Measurements from ENCODE around the gene LDAH.
"Not testable (repeated sequence)": the region's sequence is repeated elsewhere in the genome, so short reads cannot be mapped to it uniquely, and the experiment has no call there.

LDAH gene

GRCh38 chr2:20818820-20819219 is 4.1 kb downstream of the LDAH start:
- no peak for DNase-seq (ENCODE audit: low spot score in 2 of 2)
- H3K9me3 ChIP-seq = no peaks in the 10 kb centered on the region
- in situ Hi-C loops (cut with MboI; ENCODE audit: low sequenced_read_pairs) = no loop called here

GRCh38 chr2:20815216-20815615 is 7.7 kb downstream of the LDAH start:
- H3K9me3 ChIP-seq = no peaks in the 10 kb centered on the region
- in situ Hi-C loops (cut with MboI; ENCODE audit: low sequenced_read_pairs) = no loop called here
- H3K4me3 ChIP-seq = no peak overlapping the region
- no peaks in the 10 kb centered on the region for H3K36me3 ChIP-seq (replicated peaks)
- H3K4me1 ChIP-seq = no peaks in the 10 kb centered on the region
- H3K27me3 ChIP-seq (ENCODE audit: low read depth) = no peaks in the 10 kb centered on the region
- no peak for DNase-seq (ENCODE audit: low spot score in 2 of 2)

More at GRCh38 chr2:20818820-20819219, 4.1 kb downstream of the LDAH start:
- Histone ChIP-seq H3K36me3 (replicated peaks) (0 out of 2 replicates have a peak, but pooled peaks cover 3% of the 10 kb centered on the region), H3K4me3 (no peak overlapping the region), H3K27me3 (ENCODE audit: low read depth) (no peaks in the 10 kb centered on the region), H3K4me1 (no peaks in the 10 kb centered on the region)

- H3K4me1 ChIP-seq = no peaks in the 10 kb centered on the region
- in situ Hi-C loops (cut with MboI; ENCODE audit: low sequenced_read_pairs) = no loop called here
- DNase-seq (ENCODE audit: low spot score in 2 of 2) = no peak
- no peak overlapping the region for H3K4me3 ChIP-seq
- H3K9me3 ChIP-seq = no peaks in the 10 kb centered on the region
- H3K36me3 ChIP-seq (replicated peaks) = no peaks in the 10 kb centered on the region
- no peaks in the 10 kb centered on the region for H3K27me3 ChIP-seq (ENCODE audit: low read depth)
These were observed 10.1 kb downstream of the LDAH start for GRCh38 chr2:20812779-20813178.

GRCh38 chr2:20806286-20806685 is 16.6 kb downstream of the LDAH start:
- in situ Hi-C loops (cut with MboI; ENCODE audit: low sequenced_read_pairs) = no loop called here
- H3K4me1 ChIP-seq = no peaks in the 10 kb centered on the region
- no peaks in the 10 kb centered on the region for H3K27me3 ChIP-seq (ENCODE audit: low read depth)
- DNase-seq (ENCODE audit: low spot score in 2 of 2) = no peak
- no peak overlapping the region for H3K4me3 ChIP-seq
- H3K36me3 ChIP-seq (replicated peaks) = no peaks in the 10 kb centered on the region; the same call in 1 of the 2 replicates
- no peaks in the 10 kb centered on the region for H3K9me3 ChIP-seq

GRCh38 chr2:20803974-20804373 is 18.9 kb downstream of the LDAH start:
- in situ Hi-C loops (cut with MboI; ENCODE audit: low sequenced_read_pairs) = no loop called here
- H3K27me3 ChIP-seq (ENCODE audit: low read depth) = no peaks in the 10 kb centered on the region
- H3K4me3 ChIP-seq = no peak overlapping the region
- no peak for DNase-seq (ENCODE audit: low spot score in 2 of 2)
- H3K9me3 ChIP-seq = no peaks in the 10 kb centered on the region
- H3K36me3 ChIP-seq (replicated peaks) = no peaks in the 10 kb centered on the region; the same call in none of the 2 replicates
- H3K4me1 ChIP-seq = no peaks in the 10 kb centered on the region

- Histone ChIP-seq H3K4me1 (no peaks in the 10 kb centered on the region), H3K4me3 (no peak overlapping the region), H3K36me3 (replicated peaks) (no peaks in the 10 kb centered on the region; the same call in none of the 2 replicates), H3K27me3 (ENCODE audit: low read depth) (no peaks in the 10 kb centered on the region), H3K9me3 (no peaks in the 10 kb centered on the region)
- in situ Hi-C loops (cut with MboI; ENCODE audit: low sequenced_read_pairs) = no loop called here
- DNase-seq (ENCODE audit: low spot score in 2 of 2) = no peak
These were observed 19.6 kb downstream of the LDAH start for GRCh38 chr2:20803226-20803682.

GRCh38 chr2:20797096-20797495 is 25.8 kb downstream of the LDAH start:
- in situ Hi-C loops (cut with MboI; ENCODE audit: low sequenced_read_pairs) = no loop called here
- Histone ChIP-seq H3K27me3 (ENCODE audit: low read depth) (no peaks in the 10 kb centered on the region), H3K36me3 (replicated peaks) (peaks cover 14% of the 10 kb centered on the region), H3K4me3 (no peak overlapping the region), H3K9me3 (no peaks in the 10 kb centered on the region), H3K4me1 (peaks cover 5% of the 10 kb centered on the region)
- no peak for DNase-seq (ENCODE audit: low spot score in 2 of 2)

- peaks cover 5% of the 10 kb centered on the region for H3K4me1 ChIP-seq
- in situ Hi-C loops (cut with MboI; ENCODE audit: low sequenced_read_pairs) = no loop called here
- no peak for DNase-seq (ENCODE audit: low spot score in 2 of 2)
- no peak overlapping the region for H3K4me3 ChIP-seq
- H3K27me3 ChIP-seq (ENCODE audit: low read depth) = no peaks in the 10 kb centered on the region
- peaks cover 14% of the 10 kb centered on the region for H3K36me3 ChIP-seq (replicated peaks)
- H3K9me3 ChIP-seq = no peaks in the 10 kb centered on the region
These were observed 26.5 kb downstream of the LDAH start for GRCh38 chr2:20796374-20796791.

- peaks cover 16% of the 10 kb centered on the region for H3K36me3 ChIP-seq (replicated peaks)
- in situ Hi-C loops (cut with MboI; ENCODE audit: low sequenced_read_pairs); H3K4me3 ChIP-seq; H3K27me3 ChIP-seq (ENCODE audit: low read depth); H3K9me3 ChIP-seq; DNase-seq (ENCODE audit: low spot score in 2 of 2); H3K4me1 ChIP-seq: not testable (repeated sequence)
These were observed 29.0 kb downstream of the LDAH start for GRCh38 chr2:20793944-20794343.

- Histone ChIP-seq H3K4me3 (no peak overlapping the region), H3K27me3 (ENCODE audit: low read depth) (no peaks in the 10 kb centered on the region), H3K9me3 (no peaks in the 10 kb centered on the region), H3K4me1 (no peaks in the 10 kb centered on the region), H3K36me3 (replicated peaks) (no peaks in the 10 kb centered on the region; the same call in 1 of the 2 replicates)
- in situ Hi-C loops (cut with MboI; ENCODE audit: low sequenced_read_pairs) = no loop called here
- DNase-seq (ENCODE audit: low spot score in 2 of 2) = peak; percentile 6 to 40
These were observed 41.1 kb downstream of the LDAH start for GRCh38 chr2:20781656-20782265.

GRCh38 chr2:20771299-20771698 is 51.6 kb downstream of the LDAH start:
- H3K4me1 ChIP-seq = no peaks in the 10 kb centered on the region
- no peaks in the 10 kb centered on the region for H3K9me3 ChIP-seq
- DNase-seq (ENCODE audit: low spot score in 2 of 2) = no peak
- in situ Hi-C loops (cut with MboI; ENCODE audit: low sequenced_read_pairs) = no loop called here
- H3K36me3 ChIP-seq (replicated peaks) = peaks cover 9% of the 10 kb centered on the region; the same call in 1 of the 2 replicates
- H3K27me3 ChIP-seq (ENCODE audit: low read depth) = no peaks in the 10 kb centered on the region
- H3K4me3 ChIP-seq = no peak overlapping the region

GRCh38 chr2:20766798-20767644 is 55.9 kb downstream of the LDAH start:
- in situ Hi-C loops (cut with MboI; ENCODE audit: low sequenced_read_pairs) = no loop called here
- Histone ChIP-seq H3K9me3 (no peaks in the 10 kb centered on the region), H3K27me3 (ENCODE audit: low read depth) (no peaks in the 10 kb centered on the region), H3K36me3 (replicated peaks) (peaks cover 2% of the 10 kb centered on the region; the same call in 1 of the 2 replicates), H3K4me3 (no peak overlapping the region), H3K4me1 (no peaks in the 10 kb centered on the region)
- no peak for DNase-seq (ENCODE audit: low spot score in 2 of 2)

GRCh38 chr2:20766213-20766612 is 56.7 kb downstream of the LDAH start:
- H3K27me3 ChIP-seq (ENCODE audit: low read depth) = no peaks in the 10 kb centered on the region
- no peak for DNase-seq (ENCODE audit: low spot score in 2 of 2)
- no peaks in the 10 kb centered on the region for H3K9me3 ChIP-seq
- no peak overlapping the region for H3K4me3 ChIP-seq
- no peaks in the 10 kb centered on the region for H3K36me3 ChIP-seq (replicated peaks)
- H3K4me1 ChIP-seq = no peaks in the 10 kb centered on the region
- in situ Hi-C loops (cut with MboI; ENCODE audit: low sequenced_read_pairs) = no loop called here
